ENCODE measurements around the gene PPP4R3B.
"Not testable (repeated sequence)": the region's sequence is repeated elsewhere in the genome, so short reads cannot be mapped to it uniquely, and the experiment has no call there.

The PPP4R3B gene

GRCh38 chr2:55553321-55553720, 64.1 kb downstream of the PPP4R3B start:
- no peak for TF ChIP-seq CTCF (IDR thresholded peaks at IDR 0.05; ENCODE audit: low read depth, low read length, missing control alignments)
- H3K4me3 ChIP-seq (ENCODE audit: low read depth, low read length), result no peak overlapping the region
- no peak for DNase-seq (ENCODE audit: low read depth)

GRCh38 chr2:55550368-55551102, 66.9 kb downstream of the PPP4R3B start:
- DNase-seq (ENCODE audit: low read depth), result no peak
- no peak for TF ChIP-seq CTCF (IDR thresholded peaks at IDR 0.05; ENCODE audit: low read depth, low read length, missing control alignments)
- H3K4me3 ChIP-seq (ENCODE audit: low read depth, low read length), result no peak overlapping the region

- DNase-seq (ENCODE audit: low read depth); H3K4me3 ChIP-seq (ENCODE audit: low read depth, low read length): not testable (repeated sequence)
Observed at GRCh38 chr2:55547679-55548078, 69.7 kb downstream of the PPP4R3B start.

- no peak overlapping the region for H3K4me3 ChIP-seq (ENCODE audit: low read depth, low read length)
- TF ChIP-seq CTCF (IDR thresholded peaks at IDR 0.05; ENCODE audit: low read depth, low read length, missing control alignments), result no peak
- DNase-seq (ENCODE audit: low read depth), result no peak
Observed at GRCh38 chr2:55547001-55547400, 70.4 kb downstream of the PPP4R3B start.

GRCh38 chr2:55530539-55531081, 86.8 kb downstream of the PPP4R3B start:
- no peak overlapping the region for H3K4me3 ChIP-seq (ENCODE audit: low read depth, low read length)
- DNase-seq (ENCODE audit: low read depth), result no peak
- TF ChIP-seq CTCF (IDR thresholded peaks at IDR 0.05; ENCODE audit: low read depth, low read length, missing control alignments), result no peak

- H3K4me3 ChIP-seq (ENCODE audit: low read depth, low read length), result no peak overlapping the region
- DNase-seq (ENCODE audit: low read depth), result no peak
- no peak for TF ChIP-seq CTCF (IDR thresholded peaks at IDR 0.05; ENCODE audit: low read depth, low read length, missing control alignments)
Observed at GRCh38 chr2:55526174-55526573, 91.2 kb downstream of the PPP4R3B start.

- DNase-seq (ENCODE audit: low read depth), result no peak
- no peak overlapping the region for H3K4me3 ChIP-seq (ENCODE audit: low read depth, low read length)
- no peak for TF ChIP-seq CTCF (IDR thresholded peaks at IDR 0.05; ENCODE audit: low read depth, low read length, missing control alignments)
Observed at GRCh38 chr2:55524884-55525437, 92.5 kb downstream of the PPP4R3B start.
